SU-DHL-6 (cell line): ENCODE results near the gene NOM1.

Source experiments
- H2AFZ ChIP-seq: fragments of 200-600 bp; sonication (generic); 2 replicates; pipeline ENCODE4 v1.6.1; 2014; ENCODE audit warnings: low read depth, mild to moderate bottlenecking, moderate library complexity, mixed read lengths, antibody characterized with exemption, low read length; ENCODE audit not compliant: severe bottlenecking
- H3F3A ChIP-seq: fragments of 200-600 bp; shearing (Covaris generic); 2 replicates; pipeline ENCODE4 v1.6.0; 2016; ENCODE audit warnings: antibody characterized with exemption, mild to moderate bottlenecking; ENCODE audit not compliant: insufficient read depth
- H3K27ac ChIP-seq: fragments of 200-600 bp; sonication (generic); 2 replicates; pipeline ENCODE4 v1.5.1; 2016; ENCODE audit warnings: low read depth, mild to moderate bottlenecking, low read length, moderate library complexity, mixed read lengths
- H3K27me3 ChIP-seq: fragments of 200-600 bp; sonication (generic), shearing (Covaris generic); 2 replicates; pipeline ENCODE4 v1.6.0; 2014; ENCODE audit warnings: mild to moderate bottlenecking, low read length
- H3K36me3 ChIP-seq: fragments of 200-600 bp; sonication (generic); 2 replicates; pipeline ENCODE4 v1.6.1; 2014; ENCODE audit warnings: mild to moderate bottlenecking, low read length, mixed read lengths
- H3K4me2 ChIP-seq: fragments of 300-600, 200-600 bp; shearing (Covaris generic), sonication (generic); 2 replicates; pipeline ENCODE4 v1.6.0; 2014; ENCODE audit warnings: low read length, low read depth, mild to moderate bottlenecking; ENCODE audit not compliant: poor library complexity, severe bottlenecking
- H3K4me3 ChIP-seq: fragments of 200-600 bp; sonication (generic); 2 replicates; pipeline ENCODE4 v1.5.1; 2014; ENCODE audit warnings: antibody characterized with exemption, low read length, mild to moderate bottlenecking, mixed read lengths; ENCODE audit not compliant: insufficient read depth, poor library complexity, severe bottlenecking
- H3K79me2 ChIP-seq: fragments of 200-600 bp; sonication (generic); 2 replicates; pipeline ENCODE4 v1.6.1; 2014; ENCODE audit warnings: mild to moderate bottlenecking, low read length, moderate library complexity; ENCODE audit not compliant: insufficient read depth
- H3K9ac ChIP-seq: fragments of 200-600 bp; sonication (generic); 2 replicates; pipeline ENCODE4 v1.7.0; 2014; ENCODE audit warnings: mild to moderate bottlenecking, low read length
- H3K9me2 ChIP-seq: fragments of 200-600 bp; sonication (generic); replicated peaks from 2 replicates; pipeline ENCODE4 v1.6.1; 2014; ENCODE audit warnings: low read length; ENCODE audit not compliant: insufficient read depth
- H3K9me3 ChIP-seq: fragments of 200-600 bp; sonication (generic); 2 replicates; pipeline ENCODE4 v1.6.1; 2014; ENCODE audit warnings: low read length, mixed read lengths; ENCODE audit not compliant: insufficient read depth
- H4K20me1 ChIP-seq: fragments of 200-600 bp; sonication (generic); 2 replicates; pipeline ENCODE4 v1.6.1; 2014; ENCODE audit warnings: low read depth, mild to moderate bottlenecking, antibody characterized with exemption, low read length, moderate library complexity, mixed read lengths
- CTCF ChIP-seq: fragments of 200-600 bp; sonication (generic); IDR thresholded peaks from one replicate; pipeline ENCODE4 v1.5.1; 2017; ENCODE audit warnings: antibody characterized with exemption, mild to moderate bottlenecking, low read length, moderate library complexity; ENCODE audit not compliant: insufficient read depth, poor library complexity, severe bottlenecking
- EZH2phosphoT487 ChIP-seq: fragments of 200-600 bp; sonication (generic), shearing (Covaris generic); conservative IDR thresholded peaks from 2 replicates; pipeline ENCODE4 v1.6.1; 2018; ENCODE audit warnings: mild to moderate bottlenecking, antibody characterized with exemption, low read length, moderate library complexity, mixed read lengths

The NOM1 gene

DNA sequence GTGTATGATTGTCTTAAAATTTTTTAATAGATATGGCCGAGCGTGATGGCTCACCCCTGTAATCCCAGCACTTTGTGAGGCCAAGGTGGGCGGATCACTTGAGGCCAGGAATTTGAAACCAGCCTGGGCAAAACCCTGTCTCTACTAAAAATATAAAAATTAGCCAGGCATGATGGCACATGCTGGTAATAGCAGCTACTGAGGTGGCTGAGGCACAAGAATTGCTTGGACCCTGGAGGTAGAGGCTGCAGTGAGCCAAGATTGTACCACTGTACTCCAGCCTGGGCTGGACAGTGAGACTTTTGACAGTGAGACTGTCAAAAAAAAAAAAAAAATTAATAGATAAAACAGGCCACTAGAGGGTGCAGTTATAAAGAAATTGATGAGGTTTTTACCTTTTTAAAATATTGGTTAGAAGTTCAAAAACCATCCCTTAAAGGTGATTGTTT lies 20.5 kb downstream of the NOM1 start:
- Histone ChIP-seq H3K9me3 (no peaks in the 10 kb centered on the region), H3F3A (0 out of 2 replicates have a peak, but pooled peaks cover 5% of the 10 kb centered on the region), H3K27me3 (no peaks in the 10 kb centered on the region), H3K4me3 (no peak overlapping the region), H3K79me2 (no peaks in the 10 kb centered on the region), H3K4me2 (no peak overlapping the region), H3K9ac (no peak overlapping the region), H3K36me3 (peaks cover 17% of the 10 kb centered on the region; the same call in 1 of the 2 replicates), H3K27ac (no peak overlapping the region), H2AFZ (no peak overlapping the region), H3K9me2 (no peaks in the 10 kb centered on the region), H4K20me1 (no peaks in the 10 kb centered on the region)
- TF ChIP-seq CTCF: peak; percentile 20
- no peak for TF ChIP-seq EZH2phosphoT487

DNA sequence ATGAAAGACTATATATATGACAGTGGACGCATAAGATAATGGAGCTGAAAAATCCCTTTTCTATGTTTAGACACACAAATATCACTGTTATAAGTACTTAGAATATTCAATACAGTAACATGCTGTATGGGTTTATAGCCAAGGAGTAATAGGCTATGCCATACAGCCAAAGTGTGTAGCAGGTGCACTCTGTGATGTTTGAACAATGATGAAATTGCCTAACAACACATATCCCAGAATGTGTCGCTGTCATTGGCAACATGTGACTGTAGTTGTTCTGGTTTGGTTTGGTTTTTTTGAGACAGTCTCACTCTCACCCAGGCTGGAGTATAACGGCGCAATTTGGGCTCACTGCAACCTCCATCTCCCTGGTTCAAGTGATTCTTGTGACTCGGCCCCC lies 26.1 kb downstream of the NOM1 start:
- H3K4me3 ChIP-seq: no peak overlapping the region
- H3K27me3 ChIP-seq: no peaks in the 10 kb centered on the region
- no peaks in the 10 kb centered on the region for H3K79me2 ChIP-seq
- no peaks in the 10 kb centered on the region for H3K9me3 ChIP-seq
- H4K20me1 ChIP-seq: no peaks in the 10 kb centered on the region
- H3K4me2 ChIP-seq: no peak overlapping the region
- no peaks in the 10 kb centered on the region for H3F3A ChIP-seq
- TF ChIP-seq EZH2phosphoT487 (no peak), CTCF (no peak)
- peaks cover 14% of the 10 kb centered on the region; the same call in 1 of the 2 replicates for H3K36me3 ChIP-seq
- no peak overlapping the region for H3K27ac ChIP-seq
- no peak overlapping the region for H3K9ac ChIP-seq
- no peak overlapping the region for H2AFZ ChIP-seq
- no peaks in the 10 kb centered on the region for H3K9me2 ChIP-seq

GRCh38 chr7:156979007-156979606 lies 29.6 kb downstream of the NOM1 start:
- Histone ChIP-seq H3K27ac (no peak overlapping the region), H3K9me2 (no peaks in the 10 kb centered on the region), H3F3A (no peaks in the 10 kb centered on the region), H3K4me3 (no peak overlapping the region), H3K4me2 (no peak overlapping the region), H3K9me3 (no peaks in the 10 kb centered on the region), H3K79me2 (no peaks in the 10 kb centered on the region), H4K20me1 (no peaks in the 10 kb centered on the region), H3K27me3 (no peaks in the 10 kb centered on the region), H3K36me3 (peaks cover 10% of the 10 kb centered on the region; the same call in 1 of the 2 replicates), H3K9ac (no peak overlapping the region), H2AFZ (no peak overlapping the region)
- TF ChIP-seq CTCF: no peak
- TF ChIP-seq EZH2phosphoT487: no peak
